Colonic mucosa (tissue), 4 donors: ENCODE measurements around the gene MYO16. TPM values are rescaled to one million over a fixed set of nuclear protein-coding genes. Genes with fewer than 3 reads are reported as not detected.

Experiments used
- DNase-seq: peaks from one replicate; pipeline ENCODE4 v3.0.0-alpha.2; 2020
- H3K27ac ChIP-seq: fragments of 200-600 bp; one replicate; pipeline ENCODE4 v1.8.0; 2021
- H3K27me3 ChIP-seq: fragments of 200-600 bp; one replicate; pipeline ENCODE4 v1.8.0; 2021
- H3K36me3 ChIP-seq: fragments of 200-600 bp; one replicate; pipeline ENCODE4 v1.8.0; 2021
- H3K4me1 ChIP-seq: fragments of 200-600 bp; one replicate; pipeline ENCODE4 v1.8.0; 2021; ENCODE audit warnings: mild to moderate bottlenecking
- H3K4me3 ChIP-seq: fragments of 200-600 bp; one replicate; pipeline ENCODE4 v1.8.0; 2021
- H3K9ac ChIP-seq, 2 donors: one replicate each; pipeline ENCODE4 v1.7.0; 2013; ENCODE audit warnings: control low read depth in 2 of 2, low read depth in 2 of 2, low read length in 2 of 2
- H3K9me3 ChIP-seq: fragments of 200-600 bp; one replicate; pipeline ENCODE4 v1.8.0; 2021
- intact Hi-C: fragments of 100-400 bp; cut with DNase I; formaldehyde crosslinking; loops from one replicate; pipeline ENCODE4 v1.14.1; 2022
- total RNA-seq, 2 donors: library from RNA; stranded (reverse); fragmentation: NEBNext Ultra II Directional in 1 of 2; extraction: Animal tissue kit (Norgen Biotek cat#: 25700) in 1 of 2; gene quantifications; one replicate each; pipeline ENCODE4 v1.2.1, GENCODE V29; 2021
- TF ChIP-seq, protein P1 (sequence below): fragments of 200-600 bp; IDR thresholded peaks from one replicate; pipeline ENCODE4 v1.8.0; 2022; ENCODE audit warnings: antibody characterized with exemption, mild to moderate bottlenecking
- donor health status: healthy.
- donor health status: DM: no; HTN: no; CAD: no.
- donor health status: DM: no; HTN: no; CAD: no.

MYO16 gene
- total RNA-seq, 2 donors from 2014 or later = 0.05 TPM; not detected in 1

- intact Hi-C loops = no loop called here
- no peaks in the 10 kb centered on the region for H3K36me3 ChIP-seq
- H3K27me3 ChIP-seq = no peaks in the 10 kb centered on the region
- H3K27ac ChIP-seq = no peak overlapping the region
- H3K4me1 ChIP-seq = no peaks in the 10 kb centered on the region
- no peak for DNase-seq
- TF ChIP-seq, protein P1, sequence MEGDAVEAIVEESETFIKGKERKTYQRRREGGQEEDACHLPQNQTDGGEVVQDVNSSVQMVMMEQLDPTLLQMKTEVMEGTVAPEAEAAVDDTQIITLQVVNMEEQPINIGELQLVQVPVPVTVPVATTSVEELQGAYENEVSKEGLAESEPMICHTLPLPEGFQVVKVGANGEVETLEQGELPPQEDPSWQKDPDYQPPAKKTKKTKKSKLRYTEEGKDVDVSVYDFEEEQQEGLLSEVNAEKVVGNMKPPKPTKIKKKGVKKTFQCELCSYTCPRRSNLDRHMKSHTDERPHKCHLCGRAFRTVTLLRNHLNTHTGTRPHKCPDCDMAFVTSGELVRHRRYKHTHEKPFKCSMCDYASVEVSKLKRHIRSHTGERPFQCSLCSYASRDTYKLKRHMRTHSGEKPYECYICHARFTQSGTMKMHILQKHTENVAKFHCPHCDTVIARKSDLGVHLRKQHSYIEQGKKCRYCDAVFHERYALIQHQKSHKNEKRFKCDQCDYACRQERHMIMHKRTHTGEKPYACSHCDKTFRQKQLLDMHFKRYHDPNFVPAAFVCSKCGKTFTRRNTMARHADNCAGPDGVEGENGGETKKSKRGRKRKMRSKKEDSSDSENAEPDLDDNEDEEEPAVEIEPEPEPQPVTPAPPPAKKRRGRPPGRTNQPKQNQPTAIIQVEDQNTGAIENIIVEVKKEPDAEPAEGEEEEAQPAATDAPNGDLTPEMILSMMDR = no peak
- H3K9me3 ChIP-seq = no peaks in the 10 kb centered on the region
- no peak overlapping the region for H3K4me3 ChIP-seq
- no peak overlapping the region for H3K9ac ChIP-seq
Observed at GRCh38 chr13:108924134-108924533, 294.7 kb downstream of the MYO16 start.

DNA sequence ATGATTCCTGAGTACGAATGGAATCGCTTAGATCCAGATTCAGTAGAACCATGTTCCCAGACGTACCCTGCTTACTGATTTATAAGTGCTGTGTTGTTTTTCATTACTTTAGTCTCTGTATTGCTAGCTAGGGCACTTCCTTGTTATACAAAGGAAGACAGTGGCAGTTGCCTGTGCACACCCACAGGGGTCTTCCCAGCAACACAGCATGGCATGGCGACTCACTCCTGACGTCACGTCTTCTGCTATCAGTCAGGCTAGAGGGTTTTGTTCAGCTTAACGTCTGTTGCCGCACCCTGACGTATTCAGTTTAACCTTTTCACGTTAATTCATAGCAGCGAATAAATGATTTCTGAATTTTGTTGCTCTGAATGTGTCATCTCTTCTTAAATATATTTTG lies 295.1 kb downstream of the MYO16 start:
- DNase-seq = no peak
- no peaks in the 10 kb centered on the region for H3K4me1 ChIP-seq
- TF ChIP-seq, protein P1 = no peak
- intact Hi-C loops = no loop called here
- H3K27ac ChIP-seq = no peak overlapping the region
- no peaks in the 10 kb centered on the region for H3K27me3 ChIP-seq
- no peak overlapping the region for H3K4me3 ChIP-seq
- H3K9ac ChIP-seq = no peak overlapping the region
- no peaks in the 10 kb centered on the region for H3K36me3 ChIP-seq
- H3K9me3 ChIP-seq = no peaks in the 10 kb centered on the region

GRCh38 chr13:108925070-108925469 lies 295.7 kb downstream of the MYO16 start:
- TF ChIP-seq, protein P1 = no peak
- Histone ChIP-seq H3K4me1 (no peaks in the 10 kb centered on the region), H3K27ac (no peak overlapping the region), H3K36me3 (no peaks in the 10 kb centered on the region), H3K4me3 (no peak overlapping the region), H3K9ac (no peak overlapping the region), H3K27me3 (no peaks in the 10 kb centered on the region), H3K9me3 (no peaks in the 10 kb centered on the region)
- intact Hi-C loops = no loop called here
- no peak for DNase-seq

DNA sequence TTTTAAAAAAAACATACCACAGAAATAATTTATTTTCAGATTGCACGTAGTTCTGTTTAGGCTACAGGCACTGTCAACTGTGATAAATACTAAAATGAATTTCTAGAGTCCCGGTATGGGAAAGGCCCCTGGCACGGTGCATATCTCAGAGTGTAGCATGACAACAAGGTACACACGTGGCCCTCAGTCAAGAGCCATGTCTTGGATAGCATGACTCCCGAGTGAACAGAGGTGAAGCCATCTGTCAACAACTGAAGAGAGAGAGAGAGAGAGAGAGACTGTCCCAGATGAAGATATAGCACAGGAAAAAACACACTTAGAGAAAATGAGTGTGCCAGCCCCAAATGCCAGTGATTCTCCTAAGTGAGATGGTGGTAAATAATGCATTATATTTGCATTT lies 297.5 kb downstream of the MYO16 start:
- no peak overlapping the region for H3K4me3 ChIP-seq
- no peaks in the 10 kb centered on the region for H3K27me3 ChIP-seq
- intact Hi-C loops = no loop called here
- no peak overlapping the region for H3K27ac ChIP-seq
- H3K9me3 ChIP-seq = no peaks in the 10 kb centered on the region
- H3K36me3 ChIP-seq = no peaks in the 10 kb centered on the region
- H3K9ac ChIP-seq = no peak overlapping the region
- TF ChIP-seq, protein P1 = no peak
- H3K4me1 ChIP-seq = no peaks in the 10 kb centered on the region
- DNase-seq = no peak

DNA sequence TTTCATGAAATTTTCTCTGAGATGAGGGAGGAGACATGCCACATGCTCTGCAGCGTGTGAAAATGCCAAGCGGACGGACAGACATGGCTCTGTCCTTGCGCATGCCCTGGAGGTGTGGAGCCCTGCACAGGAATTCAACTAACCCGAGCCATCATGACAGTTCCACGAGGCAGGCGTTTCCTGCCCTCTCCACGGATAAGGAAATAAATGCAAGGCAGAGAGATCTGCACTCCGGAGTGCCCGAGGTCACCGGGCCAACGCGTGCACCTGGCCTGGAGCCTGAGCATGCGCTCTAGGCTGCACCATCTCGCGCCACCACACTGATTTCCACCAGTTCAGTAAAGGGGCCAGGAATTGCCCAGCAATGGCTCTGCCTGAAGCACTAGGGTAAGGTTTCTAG lies 298.2 kb downstream of the MYO16 start:
- Histone ChIP-seq H3K9me3 (no peaks in the 10 kb centered on the region), H3K27ac (no peak overlapping the region), H3K4me3 (no peak overlapping the region), H3K27me3 (no peaks in the 10 kb centered on the region), H3K4me1 (no peaks in the 10 kb centered on the region), H3K9ac (no peak overlapping the region), H3K36me3 (no peaks in the 10 kb centered on the region)
- intact Hi-C loops = no loop called here
- no peak for DNase-seq
- TF ChIP-seq, protein P1 = no peak
